HUES6 (cell line): ENCODE results near the gene SBDS.
A peak's percentile ranks its signal among the peaks of the same experiment; 100 is the strongest.
"Not testable (repeated sequence)": the region's sequence is repeated elsewhere in the genome, so short reads cannot be mapped to it uniquely, and the experiment has no call there.

Source experiments
- H3K27ac ChIP-seq: 2 replicates; pipeline ENCODE4 v1.7.0; 2013; ENCODE audit warnings: low read depth, mild to moderate bottlenecking, low read length, inconsistent platforms
- H3K27me3 ChIP-seq: 2 replicates; pipeline ENCODE4 v1.6.1; 2013; ENCODE audit warnings: low read length; ENCODE audit not compliant: control insufficient read depth, insufficient read depth
- H3K36me3 ChIP-seq: 2 replicates; pipeline ENCODE4 v1.6.1; 2013; ENCODE audit warnings: low read length; ENCODE audit not compliant: control insufficient read depth, insufficient read depth
- H3K4me1 ChIP-seq: 2 replicates; pipeline ENCODE4 v1.6.1; 2013; ENCODE audit warnings: low read length; ENCODE audit not compliant: control insufficient read depth, insufficient read depth
- H3K4me3 ChIP-seq: 2 replicates; pipeline ENCODE4 v1.5.1; 2013; ENCODE audit warnings: low read depth, low read length
- H3K9ac ChIP-seq: one replicate; pipeline ENCODE4 v1.6.1; 2013; ENCODE audit warnings: mild to moderate bottlenecking, low read length
- H3K9me3 ChIP-seq: 2 replicates; pipeline ENCODE4 v1.6.1; 2013; ENCODE audit warnings: low read depth, low read length; ENCODE audit not compliant: control insufficient read depth, insufficient read depth

The SBDS gene

GRCh38 chr7:66995050-66995776, at the start of gene SBDS:
Gene SBDS (minus strand): TSS chr7:66995586. CDS start chr7:66995417, 169 bp downstream.
- H3K27ac ChIP-seq = peak within 1 kb of the TSS; percentile 39; the same call in 1 of the 2 replicates
- not testable (repeated sequence) for H3K27me3 ChIP-seq, H3K4me1 ChIP-seq, H3K9me3 ChIP-seq
- peak within 1 kb of the TSS; percentile 79 for H3K9ac ChIP-seq
- peak within 1 kb of the TSS; percentile 84 for H3K4me3 ChIP-seq
- peaks cover 18% of the 10 kb centered on the region for H3K36me3 ChIP-seq

GRCh38 chr7:67043559-67043930, 48.2 kb upstream of the SBDS start:
- not testable (repeated sequence) for H3K27ac ChIP-seq, H3K4me1 ChIP-seq, H3K27me3 ChIP-seq, H3K4me3 ChIP-seq, H3K9me3 ChIP-seq, H3K9ac ChIP-seq, H3K36me3 ChIP-seq

GRCh38 chr7:67042781-67043558, 47.6 kb upstream of the SBDS start:
- not testable (repeated sequence) for H3K36me3 ChIP-seq, H3K4me1 ChIP-seq, H3K9ac ChIP-seq, H3K9me3 ChIP-seq, H3K27ac ChIP-seq, H3K4me3 ChIP-seq, H3K27me3 ChIP-seq

GRCh38 chr7:67040832-67041231, 45.4 kb upstream of the SBDS start:
- H3K4me3 ChIP-seq, H3K9ac ChIP-seq, H3K36me3 ChIP-seq, H3K27ac ChIP-seq, H3K27me3 ChIP-seq, H3K4me1 ChIP-seq, H3K9me3 ChIP-seq: not testable (repeated sequence)

- not testable (repeated sequence) for H3K27ac ChIP-seq, H3K4me1 ChIP-seq, H3K36me3 ChIP-seq, H3K4me3 ChIP-seq, H3K9ac ChIP-seq, H3K27me3 ChIP-seq, H3K9me3 ChIP-seq
Observed at GRCh38 chr7:67036432-67037395, 41.3 kb upstream of the SBDS start.

- H3K4me3 ChIP-seq = no peak overlapping the region
- no peaks in the 10 kb centered on the region for H3K27me3 ChIP-seq
- peaks cover 5% of the 10 kb centered on the region; the same call in 1 of the 2 replicates for H3K9me3 ChIP-seq
- H3K4me1 ChIP-seq = no peaks in the 10 kb centered on the region
- peaks cover 9% of the 10 kb centered on the region for H3K36me3 ChIP-seq
- H3K27ac ChIP-seq = no peak overlapping the region
- H3K9ac ChIP-seq = no peak overlapping the region
Observed at GRCh38 chr7:67033251-67033650, 37.9 kb upstream of the SBDS start.

GRCh38 chr7:67031685-67032084, 36.3 kb upstream of the SBDS start:
- not testable (repeated sequence) for H3K27ac ChIP-seq, H3K36me3 ChIP-seq, H3K4me1 ChIP-seq, H3K4me3 ChIP-seq, H3K27me3 ChIP-seq, H3K9me3 ChIP-seq, H3K9ac ChIP-seq

- not testable (repeated sequence) for H3K9ac ChIP-seq
Observed at GRCh38 chr7:67025459-67025858, 30.1 kb upstream of the SBDS start.

GRCh38 chr7:67022511-67022910, 27.1 kb upstream of the SBDS start:
- H3K9me3 ChIP-seq = no peaks in the 10 kb centered on the region
- no peak overlapping the region for H3K27ac ChIP-seq
- H3K4me3 ChIP-seq = no peak overlapping the region
- no peaks in the 10 kb centered on the region for H3K27me3 ChIP-seq
- peaks cover 47% of the 10 kb centered on the region for H3K36me3 ChIP-seq
- no peak overlapping the region for H3K9ac ChIP-seq
- no peaks in the 10 kb centered on the region for H3K4me1 ChIP-seq

More at GRCh38 chr7:67025459-67025858, 30.1 kb upstream of the SBDS start:
- not testable (repeated sequence) for H3K4me1 ChIP-seq, H3K27ac ChIP-seq, H3K27me3 ChIP-seq, H3K9me3 ChIP-seq, H3K4me3 ChIP-seq
- H3K36me3 ChIP-seq = peaks cover 30% of the 10 kb centered on the region

- Histone ChIP-seq H3K4me3 (no peak overlapping the region), H3K36me3 (peaks cover 47% of the 10 kb centered on the region), H3K9ac (no peak overlapping the region), H3K4me1 (no peaks in the 10 kb centered on the region), H3K27ac (no peak overlapping the region), H3K9me3 (no peaks in the 10 kb centered on the region), H3K27me3 (no peaks in the 10 kb centered on the region)
Observed at GRCh38 chr7:67021260-67021659, 25.9 kb upstream of the SBDS start.
